Heart left ventricle (tissue), 16 donors: Measurements from ENCODE around the gene EFS. TPM values are rescaled to one million over a fixed set of nuclear protein-coding genes. Genes with fewer than 3 reads are reported as not detected.
A peak's percentile ranks its signal among the peaks of the same experiment; 100 is the strongest.

Experiments used
- ATAC-seq, 4 donors: fragments of 200-7000 bp; cut with Tn5 transposase; one replicate each; pipeline ENCODE4 v1.9.1; 2020 to 2022; ENCODE audit warnings: moderate library complexity in 4 of 4, mild to moderate bottlenecking in 3 of 4, moderate number of reproducible peaks in 1 of 4
- DNase-seq, 5 donors: peaks; one replicate each; pipeline ENCODE4 v3.0.0-alpha.2; 2020
- H3K27ac ChIP-seq, 12 donors: fragments of 200-600 bp; sonication (generic) in 4 of 12; one replicate each; pipeline versions ENCODE4 v1.5.0 to v1.8.0; 2016 to 2022; ENCODE audit warnings: mild to moderate bottlenecking in 2 of 12
- H3K27me3 ChIP-seq, 9 donors: fragments of 200-600 bp; sonication (generic) in 2 of 9; one replicate each; pipeline versions ENCODE4 v1.5.1 to v1.8.0; 2016 to 2022; ENCODE audit warnings: mild to moderate bottlenecking in 3 of 9
- H3K36me3 ChIP-seq, 9 donors: fragments of 200-600 bp; sonication (generic) in 2 of 9; one replicate each; pipeline versions ENCODE4 v1.5.0 to v1.8.0; 2018 to 2022; ENCODE audit warnings: mild to moderate bottlenecking in 2 of 9
- H3K4me1 ChIP-seq, 12 donors: fragments of 200-600 bp; sonication (generic) in 4 of 12; one replicate each; pipeline versions ENCODE4 v1.5.0 to v1.8.0; 2016 to 2022; ENCODE audit warnings: mild to moderate bottlenecking in 3 of 12
- H3K4me3 ChIP-seq, 12 donors: fragments of 200-600 bp; sonication (generic) in 4 of 12; one replicate each; pipeline versions ENCODE4 v1.5.0 to v1.8.0; 2017 to 2022; ENCODE audit warnings: mild to moderate bottlenecking in 9 of 12, moderate library complexity in 4 of 12
- H3K9me3 ChIP-seq, 12 donors: fragments of 200-600 bp; sonication (generic) in 4 of 12; one replicate each; pipeline versions ENCODE4 v1.5.0 to v1.8.0; 2016 to 2022; ENCODE audit warnings: mild to moderate bottlenecking in 1 of 12
- POLR2A ChIP-seq, 2 donors: fragments of 450-650 bp; IDR thresholded peaks; one replicate each; pipeline ENCODE4 v1.6.1; 2017; ENCODE audit warnings: antibody characterized with exemption in 2 of 2, mild to moderate bottlenecking in 2 of 2, moderate library complexity in 2 of 2
- WGBS, 4 donors: extraction: QIAGEN DNeasy Blood & Tissue Kit in 2 of 4; methylation state at CpG; one replicate each; pipeline versions ENCODE4 v1.1.5 to v1.1.7; 2013 to 2018; 5-methylcytosine and 5-hydroxymethylcytosine counted together
- intact Hi-C, 10 donors: fragments of 100-400 bp; cut with DNase I; formaldehyde crosslinking; loops; one replicate each; pipeline versions ENCODE4 v1.11.1 to v1.14.2; 2022
- microRNA counts, 2 donors: library from miRNA; unstranded; fragments of <30 nt; microRNA quantifications; one replicate each; lab custom pipeline; 2016
- microRNA-seq, 4 donors: library from miRNA; unstranded; fragments of <30 nt; microRNA quantifications; one replicate each; pipeline versions ENCODE4 to v1.2.0, GENCODE V29; 2017 to 2020
- polyA plus RNA-seq, 2 donors: library from polyadenylated mRNA; stranded (reverse); fragments of 200-250 nt; gene quantifications; one replicate each; pipeline ENCODE4 v1.2.3, GENCODE V29; 2013
- total RNA-seq, 9 donors: library from RNA; depleted of rRNA in 2 of 9; stranded (reverse); fragments of >200 nt in 2 of 9; fragmentation: NEBNext Ultra II Directional in 3 of 9; extraction: Animal tissue kit (Norgen Biotek cat#: 25700) in 3 of 9; gene quantifications; one replicate each; pipeline versions ENCODE4 v1.1.0 to v1.2.4, GENCODE V29; 2016 to 2023
- TF ChIP-seq, protein P1 (sequence below), 12 donors: fragments of 200-600 bp; sonication (generic) in 4 of 12; IDR thresholded peaks; one replicate each; pipeline versions ENCODE4 v1.5.0 to v1.8.0; 2018 to 2022; ENCODE audit warnings: antibody characterized with exemption in 12 of 12, mild to moderate bottlenecking in 5 of 12
- donor health status: ischemic (EF 13 %, LVEDD 7.1; RV severe dilation, severe dysfunction).
- donor health status: healthy with polysubstance abuse.
- donor health status: DM: no; HTN: yes; CAD: no.
- donor health status: DM: no; HTN: no; CAD: no.
- donor health status: ischemic (EF 25% LVEDD 6.9; RV normal size, moderate dysfunction).
- donor health status: ischemic (EF 25% LVEDD 5.7; RV mildly dilated, moderate dysfunction).
- donor health status: healthy.
- donor health status: DM: yes; HTN: yes; CAD: no.
- donor health status: ischemic (EF 35%, LVEDD 5.7; RV mildly dilated, moderate dysfunction).
- donor health status: nonischemic (EF 11% LVEDD 7.7; RV severe dilation, severe dysfunction).
- donor health status: DM: yes; HTN: yes; CAD: no.
- donor health status: PGD.
- donor health status: ischemic (EF 29% LVEDD 5.4; RV normal size, mild dysfunction).
- donor health status: nonischemic (EF 23%, LVEDD 6.1; RV moderate dilation, normal function).

Gene EFS
- total and polyA plus RNA-seq, 11 donors: 1.4 to 5.0 (median 2.3) TPM

DNA sequence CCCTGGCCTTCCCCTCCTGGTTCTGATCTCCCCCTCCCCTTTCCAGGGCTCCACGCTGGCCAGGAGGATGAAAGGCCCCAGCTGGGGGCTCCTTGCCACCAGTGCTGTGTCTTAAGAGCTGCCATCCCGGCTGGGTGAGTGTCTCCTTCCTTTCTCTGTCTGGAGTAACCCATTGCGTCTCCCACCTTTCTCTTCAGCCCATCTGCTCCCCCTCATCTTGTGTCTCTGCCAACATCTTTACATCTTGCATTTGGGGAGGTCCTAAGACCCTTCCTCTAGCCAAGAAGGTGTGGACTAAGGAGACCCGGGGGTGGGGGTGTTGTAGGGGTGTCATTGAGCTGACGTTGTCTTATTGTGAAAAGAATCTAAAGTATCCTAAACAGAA, 57.8 kb downstream of the EFS start:
- DNase-seq (no peak), ATAC-seq (no peak)
- Histone ChIP-seq H3K27ac (peak overlapping the region; percentile 60 to 94 (median 90)), H3K36me3 (peaks cover 0 to 42% (median 27%) of the 10 kb centered on the region in 9 donors), H3K9me3 (no peaks in the 10 kb centered on the region), H3K4me1 (peaks cover 0 to 50% (median 32%) of the 10 kb centered on the region in 12 donors), H3K27me3 (no peaks in the 10 kb centered on the region), H3K4me3 (peak overlapping the region; percentile 60 to 96 (median 76))
- 16 to 18% (median 17%) methylated on average over 5 of the region's 5 CpGs for WGBS, 4 donors
- intact Hi-C loops: loop anchor here in 3 of 10 donors (2.0 to 10.0 kb wide), 3 partner anchors 14 to 248 kb away; partner anchors contain the start of genes ACIN1 (in 1 of the 3), C14orf119 (in 1 of the 3), PABPN1 (in 1 of the 3) and THTPA (in 1 of the 3)
- TF ChIP-seq, protein P1, sequence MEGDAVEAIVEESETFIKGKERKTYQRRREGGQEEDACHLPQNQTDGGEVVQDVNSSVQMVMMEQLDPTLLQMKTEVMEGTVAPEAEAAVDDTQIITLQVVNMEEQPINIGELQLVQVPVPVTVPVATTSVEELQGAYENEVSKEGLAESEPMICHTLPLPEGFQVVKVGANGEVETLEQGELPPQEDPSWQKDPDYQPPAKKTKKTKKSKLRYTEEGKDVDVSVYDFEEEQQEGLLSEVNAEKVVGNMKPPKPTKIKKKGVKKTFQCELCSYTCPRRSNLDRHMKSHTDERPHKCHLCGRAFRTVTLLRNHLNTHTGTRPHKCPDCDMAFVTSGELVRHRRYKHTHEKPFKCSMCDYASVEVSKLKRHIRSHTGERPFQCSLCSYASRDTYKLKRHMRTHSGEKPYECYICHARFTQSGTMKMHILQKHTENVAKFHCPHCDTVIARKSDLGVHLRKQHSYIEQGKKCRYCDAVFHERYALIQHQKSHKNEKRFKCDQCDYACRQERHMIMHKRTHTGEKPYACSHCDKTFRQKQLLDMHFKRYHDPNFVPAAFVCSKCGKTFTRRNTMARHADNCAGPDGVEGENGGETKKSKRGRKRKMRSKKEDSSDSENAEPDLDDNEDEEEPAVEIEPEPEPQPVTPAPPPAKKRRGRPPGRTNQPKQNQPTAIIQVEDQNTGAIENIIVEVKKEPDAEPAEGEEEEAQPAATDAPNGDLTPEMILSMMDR (IDR thresholded peaks at IDR 0.05): no peak
- no peak for TF ChIP-seq POLR2A (IDR thresholded peaks at IDR 0.05)

DNA sequence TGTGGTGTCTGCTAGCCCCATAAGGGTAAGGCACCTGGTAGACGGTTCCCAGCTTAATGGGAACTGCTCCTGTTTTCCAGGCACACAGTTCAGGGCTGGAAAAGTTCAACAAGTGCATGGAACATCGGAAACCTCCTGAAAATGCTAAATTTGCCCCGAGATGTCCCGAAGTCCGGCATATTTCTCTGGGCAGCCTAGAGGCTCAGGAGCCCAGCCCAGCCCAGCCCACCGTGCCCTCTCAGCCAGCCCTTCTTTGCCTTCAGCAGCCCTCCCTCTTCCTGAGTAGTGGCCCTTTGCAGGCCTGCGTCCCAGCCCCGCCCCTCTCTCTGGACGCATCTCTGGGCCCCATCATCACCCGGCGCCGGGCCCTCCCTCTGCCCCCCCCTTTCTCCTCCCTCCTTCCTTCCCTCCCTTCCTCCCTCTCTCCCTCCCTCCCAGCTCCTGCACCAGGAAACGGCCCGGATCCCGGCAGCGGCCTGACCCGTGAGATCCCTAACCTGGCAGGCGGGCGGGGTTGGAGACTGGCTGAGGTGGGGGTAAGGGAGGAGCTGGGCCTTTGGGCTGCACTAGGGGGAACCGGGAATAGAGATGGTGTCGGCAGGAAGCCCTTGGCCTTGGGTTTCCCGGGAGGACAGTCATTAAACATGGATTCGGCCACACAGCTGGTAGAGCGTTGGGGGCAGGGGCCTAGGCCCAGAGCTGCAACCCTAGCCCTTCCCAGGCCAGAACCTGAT, 58.4 kb downstream of the EFS start, which contains the start of gene BCL2L2:
Gene BCL2L2 (plus strand): TSS at position 422 of the 734 bp plus-strand sequence. CDS start 935 bp downstream, outside the sequence.
- Histone ChIP-seq H3K4me1 (peaks cover 0 to 53% (median 32%) of the 10 kb centered on the region in 12 donors), H3K27ac (peak within 1 kb of the TSS; percentile 60 to 94 (median 90)), H3K36me3 (peaks cover 0 to 36% (median 23%) of the 10 kb centered on the region in 9 donors), H3K9me3 (no peaks in the 10 kb centered on the region), H3K4me3 (peak within 1 kb of the TSS; percentile 60 to 96 (median 76)), H3K27me3 (no peaks in the 10 kb centered on the region)
- DNase-seq (peak; percentile 93 to 96 (median 93)), ATAC-seq (peak; percentile 73 to 88 (median 80))
- intact Hi-C loops: loop anchor here in 3 of 10 donors (2.0 to 10.0 kb wide), 3 partner anchors 14 to 248 kb away; partner anchors contain the start of genes ACIN1 (in 1 of the 3), C14orf119 (in 1 of the 3), PABPN1 (in 1 of the 3) and THTPA (in 1 of the 3)
- WGBS, 4 donors: 0 to 1% (median 0%) methylated on average over 23 to 24 of the region's 24 CpGs
- TF ChIP-seq POLR2A (IDR thresholded peaks at IDR 0.05): peak in 1 of 2 donors; percentile 72
- TF ChIP-seq, protein P1 (IDR thresholded peaks at IDR 0.05): no peak

MicroRNAs encoded within 50 kb of the gene (microRNA counts, 767-probe panel; counts per million panel counts)
- microRNA hsa-miR-208a (lab: Ali Mortazavi, UCI): 2,169 to 2,613 counts per million in 2 donors

Small RNAs within 50 kb of the gene (microRNA-seq; reads per million reads assigned to microRNA genes)
- gene MIR208A: 481 to 2,593 (median 1,750) reads per million in 4 donors

Other genes with a start within 250 kb of the EFS start
- gene CEBPE, start 245.9 kb downstream of the EFS start, total RNA-seq: under 1 TPM in 3 of 9 donors, not detected in 6; 0.18 to 0.32 (median 0.24) TPM
- gene CEBPE, start 245.9 kb downstream of the EFS start, polyA plus RNA-seq: not detected
- gene SLC7A8, start 181.5 kb downstream of the EFS start, total RNA-seq: 10 to 100 TPM in 6 of 9 donors, 1 to 10 TPM in 3; 8.5 to 34.1 (median 14.2) TPM
- 10 to 100 TPM in 1 of 2 donors, 1 to 10 TPM in 1; 7.3 to 21.6 TPM for gene SLC7A8, start 181.5 kb downstream of the EFS start, polyA plus RNA-seq
- gene RNF212B, start 127.2 kb downstream of the EFS start, total RNA-seq: not detected
- gene RNF212B, start 127.2 kb downstream of the EFS start, polyA plus RNA-seq: not detected
- gene HOMEZ, start 79.0 kb downstream of the EFS start, total RNA-seq: 10 to 100 TPM in 5 of 9 donors, 1 to 10 TPM in 4; 7.7 to 13.0 (median 10.0) TPM
- 1 to 10 TPM; 6.2 to 9.2 TPM for gene HOMEZ, start 79.0 kb downstream of the EFS start, polyA plus RNA-seq
- 10 to 100 TPM in 2 of 9 donors, 1 to 10 TPM in 7; 2.9 to 11.4 (median 5.6) TPM for gene PPP1R3E, start 62.3 kb downstream of the EFS start, total RNA-seq
- 10 to 100 TPM in 1 of 2 donors, 1 to 10 TPM in 1; 2.1 to 10.1 TPM for gene PPP1R3E, start 62.3 kb downstream of the EFS start, polyA plus RNA-seq
- gene BCL2L2, start 58.3 kb downstream of the EFS start, total RNA-seq: 10 to 100 TPM; 30.0 to 40.3 (median 36.7) TPM
- 10 to 100 TPM; 16.6 to 52.9 TPM for gene BCL2L2, start 58.3 kb downstream of the EFS start, polyA plus RNA-seq
- 10 to 100 TPM; 23.7 to 85.1 (median 62.5) TPM for gene PABPN1, start 43.7 kb downstream of the EFS start, total RNA-seq
- 100 to 1,000 TPM in 1 of 2 donors, 10 to 100 TPM in 1; 48.6 to 102 TPM for gene PABPN1, start 43.7 kb downstream of the EFS start, polyA plus RNA-seq
- 10 to 100 TPM in 4 of 9 donors, 1 to 10 TPM in 5; 8.5 to 14.9 (median 9.9) TPM for gene SLC22A17, start 12.3 kb downstream of the EFS start, total RNA-seq
- gene SLC22A17, start 12.3 kb downstream of the EFS start, polyA plus RNA-seq: 1 to 10 TPM; 7.2 to 9.7 TPM
- under 1 TPM in 1 of 9 donors, not detected in 8; 0.29 TPM for gene IL25, start 7.6 kb upstream of the EFS start, total RNA-seq
- gene IL25, start 7.6 kb upstream of the EFS start, polyA plus RNA-seq: not detected
- gene CMTM5, start 11.9 kb upstream of the EFS start, total RNA-seq: under 1 TPM in 5 of 9 donors, not detected in 4; 0.32 to 0.92 (median 0.64) TPM
- 1 to 10 TPM; 1.6 to 1.8 TPM for gene CMTM5, start 11.9 kb upstream of the EFS start, polyA plus RNA-seq
- gene MYH6, start 43.1 kb upstream of the EFS start, total RNA-seq: 1,000 to 10,000 TPM in 4 of 9 donors, 100 to 1,000 TPM in 4, 10 to 100 TPM in 1; 76.8 to 4,027 (median 602) TPM
- gene MYH6, start 43.1 kb upstream of the EFS start, polyA plus RNA-seq: 1,000 to 10,000 TPM; 1,673 to 5,104 TPM
- gene MYH7, start 70.5 kb upstream of the EFS start, total RNA-seq: over 10,000 TPM in 7 of 9 donors, 1,000 to 10,000 TPM in 2; 6,202 to 23,825 (median 18,310) TPM
- gene MYH7, start 70.5 kb upstream of the EFS start, polyA plus RNA-seq: over 10,000 TPM in 1 of 2 donors, 100 to 1,000 TPM in 1; 727 to 12,111 TPM
- gene NGDN, start 104.5 kb upstream of the EFS start, total RNA-seq: 10 to 100 TPM; 16.5 to 23.4 (median 18.7) TPM
- gene NGDN, start 104.5 kb upstream of the EFS start, polyA plus RNA-seq: 10 to 100 TPM; 17.8 to 43.4 TPM
- 1 to 10 TPM in 3 of 9 donors, under 1 TPM in 6; 0.47 to 2.3 (median 0.88) TPM for gene ZFHX2, start 186.6 kb upstream of the EFS start, total RNA-seq
- gene ZFHX2, start 186.6 kb upstream of the EFS start, polyA plus RNA-seq: under 1 TPM; 0.24 to 0.88 TPM
- 10 to 100 TPM; 13.0 to 30.9 (median 18.9) TPM for gene THTPA, start 191.1 kb upstream of the EFS start, total RNA-seq
- gene THTPA, start 191.1 kb upstream of the EFS start, polyA plus RNA-seq: 10 to 100 TPM in 1 of 2 donors, 1 to 10 TPM in 1; 9.1 to 28.7 TPM
- 10 to 100 TPM in 5 of 9 donors, 1 to 10 TPM in 4; 7.2 to 33.8 (median 11.6) TPM for gene AP1G2, start 202.6 kb upstream of the EFS start, total RNA-seq
- gene AP1G2, start 202.6 kb upstream of the EFS start, polyA plus RNA-seq: 10 to 100 TPM in 1 of 2 donors, 1 to 10 TPM in 1; 8.8 to 16.6 TPM
- under 1 TPM in 8 of 9 donors, not detected in 1; 0.10 to 0.59 (median 0.26) TPM for gene JPH4, start 213.6 kb upstream of the EFS start, total RNA-seq
- gene JPH4, start 213.6 kb upstream of the EFS start, polyA plus RNA-seq: under 1 TPM; 0.12 to 0.23 TPM